Astrocyte (in vitro differentiated cells and primary cell): ENCODE results near the gene EZH1. TPM values are rescaled to one million over a fixed set of nuclear protein-coding genes. Genes with fewer than 3 reads are reported as not detected.

ENCODE experiments used
- DNase-seq: peaks from one replicate; pipeline ENCODE4 v3.0.0-alpha.2; 2010; ENCODE audit warnings: low read depth
- FAIRE-seq: peaks from 2 replicates; lab custom pipeline; 2011; peaks lifted over from hg19 to GRCh38; lab: Jason Lieb, UNC
- H2AFZ ChIP-seq: 2 replicates; pipeline ENCODE4 v1.6.0; 2012; ENCODE audit warnings: low read depth, low read length, inconsistent platforms
- H3K27ac ChIP-seq: 2 replicates; pipeline ENCODE4 v1.5.1; 2011; ENCODE audit warnings: low read depth, low read length, inconsistent platforms
- H3K27me3 ChIP-seq: 2 replicates; pipeline ENCODE4 v1.6.0; 2011; ENCODE audit warnings: low read length, inconsistent platforms; ENCODE audit not compliant: insufficient read depth
- H3K36me3 ChIP-seq: 2 replicates; pipeline ENCODE4 v1.5.1; 2011; ENCODE audit warnings: low read length, inconsistent platforms; ENCODE audit not compliant: insufficient read depth
- H3K4me1 ChIP-seq: 2 replicates; pipeline ENCODE4 v1.5.1; 2011; ENCODE audit warnings: low read length, inconsistent platforms; ENCODE audit not compliant: insufficient read depth
- H3K4me2 ChIP-seq: 2 replicates; pipeline ENCODE4 v1.6.0; 2012; ENCODE audit warnings: low read length, inconsistent platforms
- H3K4me3 ChIP-seq: 2 replicates; pipeline ENCODE4 v1.5.1; 2011; ENCODE audit warnings: low read depth, mild to moderate bottlenecking, low read length, inconsistent platforms; ENCODE audit not compliant: insufficient read depth
- H3K79me2 ChIP-seq: 2 replicates; pipeline ENCODE4 v1.6.0; 2012; ENCODE audit warnings: mild to moderate bottlenecking, low read length, inconsistent platforms; ENCODE audit not compliant: insufficient read depth
- H3K9ac ChIP-seq: 2 replicates; pipeline ENCODE4 v1.6.0; 2012; ENCODE audit warnings: mild to moderate bottlenecking, low read length, inconsistent platforms
- H3K9me3 ChIP-seq: 2 replicates; pipeline ENCODE4 v1.5.1; 2012; ENCODE audit warnings: low read depth, mild to moderate bottlenecking, low read length, inconsistent platforms; ENCODE audit not compliant: insufficient read depth
- H4K20me1 ChIP-seq: 2 replicates; pipeline ENCODE4 v1.6.0; 2012; ENCODE audit warnings: low read length, inconsistent platforms; ENCODE audit not compliant: insufficient read depth
- H3K27ac Mint-ChIP-seq: one replicate; pipeline ENCODE4 v1.8.0; 2021; ENCODE audit warnings: mild to moderate bottlenecking, mixed read lengths; ENCODE audit not compliant: unreplicated experiment
- H3K27me3 Mint-ChIP-seq: one replicate; pipeline ENCODE4 v1.8.0; 2021; ENCODE audit warnings: low read depth, mixed read lengths; ENCODE audit not compliant: unreplicated experiment
- H3K36me3 Mint-ChIP-seq: one replicate; pipeline ENCODE4 v1.8.0; 2021; ENCODE audit warnings: low read depth, mixed read lengths; ENCODE audit not compliant: unreplicated experiment
- H3K4me1 Mint-ChIP-seq: one replicate; pipeline ENCODE4 v1.8.0; 2021; ENCODE audit warnings: low read depth, mixed read lengths; ENCODE audit not compliant: unreplicated experiment
- H3K4me3 Mint-ChIP-seq: one replicate; pipeline ENCODE4 v1.8.0; 2021; ENCODE audit warnings: mild to moderate bottlenecking, moderate library complexity, mixed read lengths; ENCODE audit not compliant: unreplicated experiment
- H3K9me3 Mint-ChIP-seq: one replicate; pipeline ENCODE4 v1.8.0; 2021; ENCODE audit warnings: mild to moderate bottlenecking, mixed read lengths; ENCODE audit not compliant: unreplicated experiment
- EZH2 ChIP-seq: IDR thresholded peaks from 2 replicates; pipeline ENCODE4 v1.6.1; 2012; ENCODE audit warnings: mild to moderate bottlenecking, low read length, inconsistent platforms; ENCODE audit not compliant: insufficient read depth
- total RNA-seq: library from RNA; stranded (reverse); gene quantifications from 2 replicates; pipeline ENCODE4 v1.2.1, GENCODE V29; 2021
- TF ChIP-seq, protein P1 (sequence below): IDR thresholded peaks from 2 replicates; pipeline ENCODE4 v1.5.1; 2011; ENCODE audit warnings: low read depth, mild to moderate bottlenecking, inconsistent platforms, low read length, moderate library complexity; ENCODE audit not compliant: insufficient read depth

The EZH1 gene
- total RNA-seq, 1 donor from 2014 or later = 15.2 TPM

DNA sequence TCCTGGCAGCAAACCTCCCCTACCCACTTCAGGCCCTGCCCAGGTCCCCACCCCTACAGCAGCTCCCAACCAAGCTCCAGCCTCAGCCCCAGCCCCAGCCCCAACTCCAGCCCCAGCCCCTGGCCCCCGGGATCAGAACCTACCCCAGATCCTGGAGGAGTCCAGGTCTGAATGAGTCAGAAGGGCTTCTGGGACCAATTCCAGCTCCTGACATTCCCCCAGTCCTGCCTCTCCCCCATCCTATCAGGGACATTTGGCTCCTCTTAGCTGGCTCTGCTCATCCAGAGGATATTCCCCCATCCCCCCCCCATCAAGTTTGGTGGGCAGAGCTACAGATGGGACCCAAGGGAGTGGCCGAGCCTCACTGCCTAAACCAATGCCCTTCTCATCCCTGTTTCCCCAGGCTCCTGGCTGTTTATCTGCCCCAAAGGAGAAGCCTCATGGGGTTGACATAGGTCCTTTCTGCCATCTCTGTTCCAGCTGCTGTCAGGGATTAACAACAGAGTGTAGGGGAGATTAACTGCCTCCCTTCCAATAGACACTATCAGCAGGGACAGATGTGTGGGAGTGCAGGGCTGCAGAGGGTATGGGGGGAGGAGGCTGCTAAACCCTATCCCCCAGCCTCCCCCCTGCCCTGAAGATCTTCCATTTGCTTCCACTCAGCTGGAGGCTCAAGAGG is 46.0 kb downstream of the EZH1 start:
- H3K36me3 ChIP-seq = peaks cover 10% of the 10 kb centered on the region
- DNase-seq = peak; percentile 63
- Mint-ChIP-seq H3K4me1 (peaks cover 5% of the 10 kb centered on the region), H3K4me3 (no peak overlapping the region), H3K27me3 (no peaks in the 10 kb centered on the region), H3K9me3 (no peaks in the 10 kb centered on the region), H3K27ac (no peak overlapping the region), H3K36me3 (peaks cover 27% of the 10 kb centered on the region)
- no peaks in the 10 kb centered on the region for H3K79me2 ChIP-seq
- peaks cover 4% of the 10 kb centered on the region for H3K4me1 ChIP-seq
- FAIRE-seq = no peak
- H3K9me3 ChIP-seq = no peaks in the 10 kb centered on the region
- TF ChIP-seq, protein P1, sequence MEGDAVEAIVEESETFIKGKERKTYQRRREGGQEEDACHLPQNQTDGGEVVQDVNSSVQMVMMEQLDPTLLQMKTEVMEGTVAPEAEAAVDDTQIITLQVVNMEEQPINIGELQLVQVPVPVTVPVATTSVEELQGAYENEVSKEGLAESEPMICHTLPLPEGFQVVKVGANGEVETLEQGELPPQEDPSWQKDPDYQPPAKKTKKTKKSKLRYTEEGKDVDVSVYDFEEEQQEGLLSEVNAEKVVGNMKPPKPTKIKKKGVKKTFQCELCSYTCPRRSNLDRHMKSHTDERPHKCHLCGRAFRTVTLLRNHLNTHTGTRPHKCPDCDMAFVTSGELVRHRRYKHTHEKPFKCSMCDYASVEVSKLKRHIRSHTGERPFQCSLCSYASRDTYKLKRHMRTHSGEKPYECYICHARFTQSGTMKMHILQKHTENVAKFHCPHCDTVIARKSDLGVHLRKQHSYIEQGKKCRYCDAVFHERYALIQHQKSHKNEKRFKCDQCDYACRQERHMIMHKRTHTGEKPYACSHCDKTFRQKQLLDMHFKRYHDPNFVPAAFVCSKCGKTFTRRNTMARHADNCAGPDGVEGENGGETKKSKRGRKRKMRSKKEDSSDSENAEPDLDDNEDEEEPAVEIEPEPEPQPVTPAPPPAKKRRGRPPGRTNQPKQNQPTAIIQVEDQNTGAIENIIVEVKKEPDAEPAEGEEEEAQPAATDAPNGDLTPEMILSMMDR = no peak
- no peak overlapping the region for H2AFZ ChIP-seq
- H3K4me3 ChIP-seq = no peak overlapping the region
- no peaks in the 10 kb centered on the region for H3K27me3 ChIP-seq
- H3K9ac ChIP-seq = no peak overlapping the region
- no peak overlapping the region for H3K4me2 ChIP-seq
- H3K27ac ChIP-seq = no peak overlapping the region
- H4K20me1 ChIP-seq = no peaks in the 10 kb centered on the region

DNA sequence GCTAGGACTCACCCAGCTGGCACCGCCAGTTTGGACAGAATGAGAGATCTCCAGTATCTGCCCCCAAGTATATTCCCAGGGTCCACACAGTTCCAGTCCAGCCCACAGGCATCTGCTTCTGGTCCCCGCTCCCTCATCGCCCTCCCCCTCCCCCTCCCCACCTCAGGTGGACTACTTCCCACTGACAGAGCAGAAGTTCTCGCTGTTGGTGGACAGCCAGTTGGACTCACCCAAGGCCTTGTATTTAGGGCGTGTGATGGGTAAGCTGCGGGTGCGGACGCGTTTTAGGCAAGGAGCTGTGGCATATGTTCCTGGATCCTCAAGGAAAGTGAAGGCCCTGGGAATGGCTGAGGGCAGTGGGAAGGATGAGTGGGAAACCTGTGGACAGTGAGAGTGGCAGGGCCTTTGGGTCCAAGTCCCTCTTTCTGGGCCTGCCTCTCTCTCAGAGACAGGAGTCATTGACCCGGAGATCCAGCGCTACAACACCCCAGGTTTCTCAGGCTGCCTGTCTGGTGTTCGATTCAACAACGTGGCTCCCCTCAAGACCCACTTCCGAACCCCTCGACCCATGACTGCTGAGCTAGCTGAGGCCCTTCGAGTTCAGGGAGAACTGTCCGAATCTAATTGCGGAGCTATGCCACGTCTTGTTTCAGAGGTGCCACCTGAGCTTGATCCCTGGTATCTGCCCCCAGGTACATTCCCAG is 47.6 kb downstream of the EZH1 start:
- no peak for DNase-seq
- peak overlapping the region; percentile 62 for H3K4me3 Mint-ChIP-seq

More for the DNA sequence above, 47.6 kb downstream of the EZH1 start:
- no peak for FAIRE-seq
- Histone ChIP-seq H3K9me3 (no peaks in the 10 kb centered on the region), H3K4me2 (no peak overlapping the region), H3K27ac (no peak overlapping the region), H3K27me3 (no peaks in the 10 kb centered on the region), H2AFZ (no peak overlapping the region), H3K4me1 (peaks cover 4% of the 10 kb centered on the region), H4K20me1 (no peaks in the 10 kb centered on the region), H3K4me3 (no peak overlapping the region), H3K79me2 (no peaks in the 10 kb centered on the region), H3K9ac (no peak overlapping the region), H3K36me3 (peaks cover 8% of the 10 kb centered on the region)
- TF ChIP-seq EZH2 = no peak
- TF ChIP-seq, protein P1 = no peak
- H3K4me1 Mint-ChIP-seq = peaks cover 5% of the 10 kb centered on the region
- no peaks in the 10 kb centered on the region for H3K27me3 Mint-ChIP-seq
- peaks cover 25% of the 10 kb centered on the region for H3K36me3 Mint-ChIP-seq
- H3K9me3 Mint-ChIP-seq = no peaks in the 10 kb centered on the region
- H3K27ac Mint-ChIP-seq = no peak overlapping the region
